Measurements from ENCODE around the gene ELMO1.
"Not testable (repeated sequence)": the region's sequence is repeated elsewhere in the genome, so short reads cannot be mapped to it uniquely, and the experiment has no call there.

DNA sequence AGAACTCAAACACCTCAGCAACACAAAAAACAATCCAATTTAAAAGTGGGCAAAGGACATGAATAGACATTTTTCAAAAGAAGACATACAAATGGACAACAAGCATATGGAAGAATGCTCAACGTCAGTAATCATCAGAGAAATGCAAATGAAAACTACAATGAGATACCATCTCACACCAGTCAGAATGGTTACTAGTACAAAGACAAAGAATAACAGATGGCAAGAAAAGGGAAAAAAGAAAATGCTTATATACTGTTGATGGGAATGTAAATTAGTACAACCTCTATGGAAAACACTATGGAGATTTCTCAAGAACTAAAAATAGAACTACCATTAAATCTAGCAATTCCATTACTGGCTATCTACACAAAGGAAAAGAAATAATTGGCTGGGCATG lies 314.8 kb downstream of the ELMO1 start:
- TF ChIP-seq CTCF, POLR2A (IDR thresholded peaks at IDR 0.05): not testable (repeated sequence)

Measured in transverse colon (tissue), 3 donors.